LHCN-M2 (cell line): Measurements from ENCODE around the gene SCG3. TPM values are rescaled to one million over a fixed set of nuclear protein-coding genes. Genes with fewer than 3 reads are reported as not detected.

Source experiments
- DNase-seq: peaks from one replicate; pipeline ENCODE4 v3.0.0-alpha.2; 2012; ENCODE audit warnings: low read depth
- total RNA-seq: library from RNA; depleted of rRNA; stranded (reverse); fragments of >200 nt; gene quantifications from 2 replicates; pipeline ENCODE4 v1.2.3, GENCODE V29; 2014

The SCG3 gene
- total RNA-seq, 1 experiment from 2014 or later: not detected

DNA sequence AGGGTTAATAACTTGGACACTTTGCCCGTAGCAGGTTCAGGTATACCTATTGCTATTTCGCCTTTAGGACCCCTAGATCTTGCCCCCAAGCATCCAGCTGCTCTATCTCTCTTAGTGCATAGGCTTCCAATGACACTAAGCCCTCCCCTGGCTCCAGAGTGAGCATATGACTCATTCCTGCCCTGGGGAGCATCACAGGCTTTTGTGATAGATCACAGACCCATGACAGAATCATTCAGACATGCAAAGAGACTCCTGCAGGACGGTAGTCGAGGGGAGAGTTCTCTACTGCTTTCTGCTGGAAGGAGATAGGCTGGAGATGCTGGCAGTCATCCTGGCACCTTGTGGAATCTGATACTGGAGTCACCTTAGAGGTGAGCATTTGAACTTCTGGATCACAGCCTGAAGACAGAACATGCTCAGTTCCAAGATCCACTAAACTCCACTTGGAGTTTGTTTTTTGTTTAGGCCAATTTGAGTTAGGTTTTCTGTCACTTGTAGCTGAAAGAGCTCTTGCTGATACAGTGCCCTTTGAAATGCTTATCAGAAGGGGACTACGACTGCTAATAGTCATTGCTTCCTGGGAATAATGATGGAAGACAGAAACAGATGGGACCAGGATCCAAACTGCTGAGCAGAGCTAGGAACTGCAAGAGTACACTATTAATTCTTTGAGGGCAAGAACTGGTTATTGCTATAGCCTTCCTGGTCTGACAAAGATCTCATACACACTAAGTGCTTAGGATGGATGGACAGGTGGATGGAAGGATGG is 45.2 kb downstream of the SCG3 start:
- DNase-seq: peak; percentile 82

DNA sequence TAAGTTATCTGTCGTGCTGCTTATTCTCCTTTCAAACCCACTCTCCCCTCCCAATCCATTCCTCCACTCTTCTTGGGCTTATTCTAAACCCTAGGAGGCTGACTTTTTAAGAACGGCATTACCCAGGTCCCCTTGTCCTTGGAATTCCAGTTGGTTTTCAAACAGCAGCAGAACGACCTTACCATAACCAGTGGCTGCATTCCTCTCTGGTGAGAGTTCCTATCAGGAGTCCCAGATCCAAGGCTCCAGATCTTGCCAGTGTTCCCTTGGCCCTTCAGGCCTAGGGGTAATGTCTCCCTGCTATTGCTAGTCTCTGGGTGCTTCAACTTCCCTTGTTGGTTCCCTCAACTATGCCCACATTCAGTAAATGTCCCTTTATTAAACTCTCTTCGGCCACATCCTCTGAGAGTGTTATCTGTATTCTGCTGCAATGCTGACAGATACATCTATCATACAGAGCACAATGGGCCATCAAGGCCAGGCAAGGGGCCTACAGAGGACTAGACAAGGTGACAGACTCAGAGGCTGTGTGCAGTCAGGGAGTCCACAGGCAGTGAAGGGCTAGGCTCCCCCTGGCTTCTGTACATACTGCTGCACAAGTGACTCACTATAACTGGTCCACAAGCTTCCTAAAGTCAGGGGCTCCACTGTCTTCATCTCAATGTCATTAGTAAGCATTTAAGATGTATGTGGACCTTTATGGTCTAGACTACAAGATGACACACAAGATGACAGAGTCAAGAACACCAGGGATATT is 46.0 kb downstream of the SCG3 start:
- peak; percentile 22 for DNase-seq

DNA sequence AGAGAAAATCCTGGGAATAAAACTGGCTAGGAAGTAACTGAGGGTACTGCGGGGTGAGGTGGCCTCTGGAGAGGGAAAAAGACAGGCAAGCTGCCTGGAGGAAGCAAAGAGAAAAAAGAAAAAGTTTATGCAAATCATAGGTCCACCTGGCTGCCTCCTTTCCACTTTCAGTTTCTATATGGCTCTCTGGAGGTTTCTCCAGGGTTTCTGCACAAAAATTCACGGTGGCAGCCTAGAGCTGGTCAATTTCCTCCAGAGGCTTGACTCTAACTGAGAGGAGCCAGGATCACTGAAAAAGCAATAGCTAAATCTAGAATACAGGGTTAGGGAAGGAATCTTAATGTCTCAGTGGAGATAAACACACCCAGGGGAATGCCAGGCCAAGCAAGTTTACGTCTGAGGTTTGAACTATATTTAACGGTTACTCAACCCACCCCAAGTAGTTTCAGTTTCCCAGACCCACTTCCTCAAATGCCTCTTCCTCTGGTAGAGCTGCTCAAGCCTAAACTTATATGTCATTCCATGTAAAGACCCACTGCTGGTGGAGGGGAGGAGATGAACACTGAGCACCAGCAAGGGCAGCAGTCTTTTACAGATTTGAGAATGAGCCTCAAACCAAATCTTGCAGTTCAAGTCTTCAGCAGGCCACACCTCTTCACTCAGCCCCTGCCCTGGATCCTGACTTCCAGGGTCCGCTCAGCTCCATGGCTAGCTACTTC is 50.4 kb downstream of the SCG3 start:
- DNase-seq: no peak

DNA sequence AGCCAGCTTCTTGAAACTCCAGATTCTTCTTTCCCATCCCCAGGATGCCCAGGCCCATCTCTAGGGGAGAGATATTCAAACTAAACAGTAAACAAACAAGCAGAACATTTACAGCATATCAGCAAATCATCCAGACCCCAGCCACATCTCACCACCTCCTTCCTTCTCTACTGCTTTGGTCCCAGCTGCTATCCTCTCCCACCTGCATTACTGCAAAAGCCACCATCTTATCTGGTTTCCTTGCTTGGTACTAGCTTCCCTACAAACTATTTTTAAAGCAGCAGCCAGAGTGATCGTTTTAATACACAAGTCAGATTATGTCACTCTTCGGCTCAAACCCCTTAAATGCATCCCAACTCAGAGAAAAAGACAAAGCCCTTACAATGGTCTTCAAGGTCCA is 51.3 kb downstream of the SCG3 start:
- no peak for DNase-seq

DNA sequence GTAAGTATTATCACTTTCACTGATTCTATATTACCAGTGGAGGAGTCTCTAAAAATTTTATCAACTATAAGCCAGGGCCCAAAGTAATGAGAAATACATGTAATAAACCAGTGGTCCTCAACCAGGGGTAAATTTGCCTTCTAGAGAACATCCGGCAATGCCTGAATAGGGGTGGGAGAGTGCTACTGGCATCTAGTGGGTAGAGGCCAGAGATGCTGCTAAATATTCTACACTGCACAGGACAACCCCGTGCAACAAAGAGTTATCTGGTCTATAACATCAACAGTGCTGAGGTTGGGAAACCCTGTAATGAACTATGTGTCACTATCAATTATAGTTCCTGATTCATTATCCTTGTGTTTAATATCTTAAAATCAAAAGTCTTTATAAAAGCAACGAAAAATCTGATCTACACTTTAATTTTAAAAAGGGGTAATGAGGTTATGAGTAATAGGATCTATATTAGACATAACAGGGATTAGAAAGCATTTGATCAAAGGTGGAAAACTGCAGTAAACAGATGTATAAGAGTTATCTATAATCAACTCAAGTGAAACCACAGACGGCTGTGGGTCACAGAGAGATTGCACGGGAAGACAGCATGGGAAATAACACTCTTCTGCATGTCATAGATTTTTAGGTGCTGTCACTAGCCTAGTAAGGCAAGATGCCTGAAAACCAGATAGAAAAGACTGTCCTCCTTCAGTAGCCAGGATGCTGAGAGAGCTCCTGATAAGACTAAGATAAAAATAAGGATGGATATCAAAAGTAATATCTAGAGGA is 54.1 kb downstream of the SCG3 start:
- no peak for DNase-seq

DNA sequence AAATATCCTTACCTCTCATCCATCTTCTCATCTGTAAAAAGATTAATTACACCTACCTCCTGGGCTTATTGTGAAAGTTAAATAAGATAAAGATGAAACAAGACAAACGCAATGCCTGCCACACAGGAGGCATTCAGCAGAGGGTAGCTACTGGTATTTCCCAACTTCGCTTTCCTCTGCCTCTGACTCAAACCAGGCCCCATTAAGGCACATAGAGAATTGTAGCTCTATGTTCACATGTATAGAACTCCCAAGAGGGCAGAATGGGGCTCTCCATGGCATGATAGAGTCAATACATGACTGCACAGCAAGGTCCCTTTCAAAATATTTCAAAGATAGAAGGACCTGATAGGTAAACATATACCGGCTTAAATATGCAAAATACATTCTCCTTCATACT is 54.8 kb downstream of the SCG3 start:
- DNase-seq: no peak

DNA sequence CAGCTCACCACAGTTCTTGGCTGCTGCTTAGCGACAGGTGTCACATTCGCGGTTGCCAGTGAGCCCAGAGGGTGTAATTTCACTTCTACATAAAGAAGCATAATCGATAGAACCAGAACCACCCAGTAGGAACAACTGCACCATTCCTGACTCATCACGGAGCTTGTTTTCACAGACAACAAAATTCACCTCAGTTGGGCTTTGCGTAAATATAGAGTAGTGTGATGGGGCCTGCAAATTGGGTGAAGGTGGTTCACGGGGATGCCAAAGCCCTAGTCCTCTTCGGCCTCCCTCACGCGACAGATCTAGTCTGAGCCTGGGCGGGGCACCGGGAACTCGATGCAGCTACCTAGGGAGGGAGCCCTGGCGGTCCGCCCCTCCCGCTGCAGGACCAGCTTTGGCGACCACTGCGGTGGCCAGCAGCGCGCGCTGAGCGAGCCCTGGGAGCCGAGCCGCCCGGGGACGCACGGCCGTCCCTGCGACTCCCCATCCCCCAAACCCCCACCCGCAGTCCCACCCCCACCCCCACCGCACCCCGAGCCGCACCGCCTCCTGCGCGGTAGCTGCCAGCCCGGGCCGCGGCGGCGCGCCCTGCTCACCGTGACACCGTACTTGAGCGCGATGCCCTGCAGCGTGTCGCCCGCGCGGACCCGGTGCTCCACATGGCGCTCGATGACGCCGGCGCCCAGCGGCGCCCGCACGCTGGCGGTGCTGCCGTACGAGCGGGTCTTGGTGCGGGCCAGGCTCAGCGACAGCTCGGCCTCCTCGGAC is 55.6 kb downstream of the SCG3 start:
- DNase-seq: no peak

DNA sequence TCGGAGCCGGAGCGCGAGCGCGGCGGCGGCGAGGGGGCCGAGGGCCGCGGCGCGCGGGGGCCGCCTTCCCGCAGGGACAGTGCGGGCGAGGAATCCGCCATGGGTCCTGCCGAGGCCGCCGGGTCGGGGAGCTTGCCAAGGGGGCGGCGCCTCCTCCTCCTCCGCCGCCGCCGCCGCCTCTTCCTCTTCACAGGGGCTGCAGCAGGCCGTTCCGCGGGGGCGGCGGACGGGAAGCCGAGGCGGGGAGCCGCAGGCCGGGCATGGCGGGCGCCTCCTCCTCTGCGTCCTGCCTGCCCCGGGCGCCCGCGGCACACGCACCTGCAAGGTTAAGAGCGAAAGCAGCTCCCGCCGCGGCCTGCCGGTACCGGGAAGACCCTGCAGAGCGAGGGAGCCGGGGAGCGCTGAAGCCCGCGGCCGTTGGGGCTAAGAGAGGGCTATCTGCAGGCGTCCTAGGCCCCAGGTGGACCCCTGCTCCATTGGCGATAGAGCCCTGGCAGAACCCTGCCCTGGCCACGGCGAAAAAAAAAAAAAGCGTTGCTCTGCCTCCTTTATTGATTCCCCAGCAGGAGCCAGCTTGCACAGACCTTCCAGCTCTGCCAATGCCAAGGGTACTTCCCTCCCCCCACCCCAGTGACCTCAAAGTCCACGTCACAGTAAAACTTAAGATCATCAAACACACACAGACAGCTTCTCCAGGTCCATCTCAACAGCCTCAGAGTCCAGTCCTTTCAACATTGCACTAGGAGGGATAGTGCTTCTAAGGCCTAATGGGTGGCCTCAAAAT is 56.4 kb downstream of the SCG3 start, which contains the start of gene LYSMD2:
TSS of gene LYSMD2 (minus strand) at position 134 of the 784 bp plus-strand sequence. CDS start at position 101, 33 bp downstream.
- DNase-seq: no peak

DNA sequence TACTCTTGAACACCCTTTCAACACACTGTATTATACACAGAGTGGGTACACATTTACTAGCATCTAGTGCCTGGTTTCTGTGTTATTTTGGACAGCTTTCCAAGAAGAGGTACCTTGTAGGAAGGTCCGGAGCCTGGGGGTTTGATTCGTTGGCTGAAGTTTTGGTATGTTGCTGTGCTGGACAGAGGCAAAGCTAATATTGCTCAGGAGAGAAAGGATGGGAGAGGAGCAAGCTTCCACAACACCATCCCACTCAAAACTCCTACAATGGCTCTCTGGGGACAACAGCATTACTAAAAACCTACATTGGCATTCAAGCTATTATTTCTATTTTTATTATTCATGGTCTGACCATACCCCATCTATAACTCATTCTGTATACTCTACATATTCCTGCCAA is 57.2 kb downstream of the SCG3 start:
- DNase-seq: no peak

DNA sequence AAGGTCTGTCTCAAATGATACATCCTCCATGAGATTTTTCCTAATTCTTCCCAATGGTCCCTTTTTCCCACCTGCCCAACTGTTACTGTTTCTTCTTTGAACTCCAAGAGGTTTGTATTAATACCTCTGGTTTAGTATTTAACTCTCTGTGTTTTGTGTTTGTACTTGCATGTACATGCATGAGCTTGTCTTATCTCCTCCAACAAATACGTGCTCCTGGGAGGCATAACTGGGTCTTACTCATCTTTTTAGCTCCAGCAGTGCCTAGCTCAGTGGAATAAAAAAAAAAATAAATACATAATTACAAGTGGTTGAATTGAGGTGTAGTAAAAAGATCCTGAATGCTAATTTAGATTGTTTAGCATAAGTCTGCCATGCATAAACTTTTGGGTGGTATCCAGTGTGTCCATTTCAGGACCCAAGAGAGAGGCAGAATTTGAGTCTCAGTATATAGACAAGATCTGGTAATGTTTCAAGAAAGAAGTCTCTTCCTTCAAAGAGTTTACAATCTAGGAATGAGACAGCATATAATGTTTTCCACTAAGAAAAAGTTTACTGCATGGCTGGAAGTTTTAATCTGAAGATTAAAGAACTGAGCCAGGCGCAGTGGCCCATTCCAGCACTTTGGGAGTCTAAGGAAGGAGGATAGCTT is 57.9 kb downstream of the SCG3 start:
- no peak for DNase-seq

DNA sequence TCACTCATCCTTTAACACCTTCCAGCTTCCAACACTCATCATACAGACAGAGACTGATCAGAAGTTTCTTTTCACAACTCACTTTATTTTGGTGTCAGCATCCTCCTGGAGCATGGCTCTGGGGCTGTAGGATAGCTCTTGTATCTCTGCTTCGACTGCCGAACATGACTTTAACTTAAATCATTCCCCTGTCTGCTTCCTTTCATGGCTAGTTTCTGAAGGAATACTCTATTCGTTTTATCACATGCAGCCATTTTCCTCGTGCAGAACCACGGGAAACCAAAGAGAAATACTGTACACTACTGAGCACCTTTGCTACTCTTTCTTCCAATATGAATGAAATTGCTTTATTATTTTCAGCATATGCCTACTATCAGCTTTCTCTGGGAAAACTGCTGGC is 68.0 kb downstream of the SCG3 start:
- DNase-seq: no peak

DNA sequence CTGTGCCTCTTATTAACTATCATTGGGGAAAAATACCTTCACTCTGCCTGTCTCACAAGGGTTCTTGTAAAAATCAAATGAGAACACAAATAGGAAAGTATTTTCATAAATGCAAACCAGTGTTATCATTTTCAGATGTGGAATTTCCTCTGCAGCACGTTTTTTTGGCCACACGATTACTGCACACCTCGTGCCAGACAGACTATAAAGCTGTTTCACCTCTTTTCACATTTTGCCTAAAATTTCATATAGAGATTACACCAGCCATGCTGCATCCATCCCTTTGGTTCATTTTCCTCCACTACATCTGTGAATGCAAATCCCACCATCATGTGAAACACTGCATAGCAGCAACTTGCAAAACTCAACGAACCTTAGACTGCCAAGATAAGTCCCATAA is 68.9 kb downstream of the SCG3 start:
- DNase-seq: no peak

DNA sequence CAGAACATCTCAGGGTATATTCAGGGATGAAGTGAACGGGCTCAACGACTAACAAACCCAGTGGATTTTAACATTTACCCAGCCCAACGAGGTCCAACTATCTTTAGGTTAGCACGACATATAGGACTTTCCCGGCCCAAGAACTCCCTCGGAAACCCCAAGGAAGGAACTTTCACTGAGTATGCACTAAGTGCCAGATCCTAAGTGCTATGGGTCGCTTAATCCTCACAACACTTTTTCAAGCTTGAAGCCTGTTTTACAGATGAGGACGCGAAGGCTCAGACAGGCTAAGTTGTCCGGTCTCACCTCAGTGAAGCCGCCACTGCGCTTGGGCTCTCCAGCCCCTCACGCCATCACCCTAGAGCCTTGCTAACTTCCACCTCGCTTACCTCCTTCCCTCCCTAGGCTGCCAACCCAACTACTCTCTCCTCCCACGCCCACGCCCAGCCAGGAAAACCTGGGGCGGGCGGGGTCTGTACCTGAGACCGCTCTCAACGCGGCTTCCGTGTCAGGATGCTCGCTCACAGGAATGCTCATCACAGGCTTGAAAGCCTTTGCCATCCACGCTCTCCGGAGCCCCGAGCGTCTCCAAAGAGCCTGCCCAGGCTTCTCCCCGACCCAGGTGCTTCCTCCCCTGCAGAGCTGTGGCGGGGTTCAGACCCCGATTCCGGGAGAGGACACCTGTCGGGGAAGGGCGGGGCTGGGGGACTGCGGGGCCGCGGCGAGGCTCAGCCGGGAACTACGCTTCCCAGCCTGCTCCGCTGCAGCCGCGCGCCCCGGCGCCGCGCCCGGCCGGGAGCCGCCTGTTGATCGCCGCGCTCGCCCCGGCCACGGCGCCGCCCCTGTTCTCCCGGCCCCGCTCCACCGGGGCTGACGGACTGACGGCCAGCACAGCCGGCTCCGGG is 69.7 kb downstream of the SCG3 start, which contains the start of gene TMOD2:
TSS of gene TMOD2 (plus strand) at position 806 of the 905 bp plus-strand sequence. CDS start 14,845 bp downstream, outside the sequence.
- peak; percentile 18 for DNase-seq

DNA sequence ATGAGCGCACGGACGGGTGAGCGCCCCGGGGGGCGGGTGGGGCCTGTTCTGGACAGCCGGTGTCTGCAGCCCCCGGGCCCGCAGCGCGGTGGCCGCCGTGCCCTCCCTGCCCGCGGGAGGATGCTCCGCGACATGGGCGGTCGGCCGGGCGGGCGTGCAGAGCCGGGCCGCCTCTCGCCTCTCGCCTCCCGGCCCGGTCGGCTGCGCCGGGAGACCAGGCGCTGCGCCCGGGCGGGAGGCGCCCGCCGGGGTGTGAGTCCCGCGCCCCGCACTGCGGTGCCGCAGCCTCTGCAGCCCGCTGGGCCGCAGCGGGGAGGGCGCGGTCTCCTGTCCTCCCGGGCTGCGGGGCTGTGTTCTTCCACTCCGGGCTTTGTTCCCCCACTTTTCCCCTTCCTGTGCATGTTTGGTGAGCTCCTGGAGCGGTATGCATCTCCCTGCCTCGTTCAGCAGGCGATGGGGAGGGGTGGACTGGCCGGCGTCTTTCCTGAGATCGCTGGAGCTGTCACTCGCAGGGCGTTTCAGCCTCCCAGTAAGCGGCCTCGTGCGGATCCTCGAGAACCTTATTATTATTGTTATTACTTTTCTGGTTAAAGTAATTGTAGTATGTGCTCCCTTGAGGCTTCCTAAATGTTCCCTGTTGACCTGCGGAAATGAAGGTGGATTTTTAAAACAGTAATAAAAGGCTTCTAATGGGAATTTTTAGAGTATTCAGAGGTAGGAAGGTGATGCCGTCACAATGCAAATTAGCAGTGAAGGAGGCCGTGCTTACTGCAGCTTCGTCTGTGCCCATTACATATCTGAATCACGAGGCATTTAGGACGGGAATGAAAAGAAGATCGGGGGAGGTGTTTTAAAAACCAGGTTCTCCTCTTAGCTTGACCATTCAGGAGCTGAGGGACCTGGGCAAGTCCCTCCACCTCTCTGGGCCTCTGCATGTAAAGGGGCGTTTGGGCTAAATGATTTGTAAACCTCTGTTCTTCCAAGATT is 70.7 kb downstream of the SCG3 start:
- peak; percentile 30 for DNase-seq

DNA sequence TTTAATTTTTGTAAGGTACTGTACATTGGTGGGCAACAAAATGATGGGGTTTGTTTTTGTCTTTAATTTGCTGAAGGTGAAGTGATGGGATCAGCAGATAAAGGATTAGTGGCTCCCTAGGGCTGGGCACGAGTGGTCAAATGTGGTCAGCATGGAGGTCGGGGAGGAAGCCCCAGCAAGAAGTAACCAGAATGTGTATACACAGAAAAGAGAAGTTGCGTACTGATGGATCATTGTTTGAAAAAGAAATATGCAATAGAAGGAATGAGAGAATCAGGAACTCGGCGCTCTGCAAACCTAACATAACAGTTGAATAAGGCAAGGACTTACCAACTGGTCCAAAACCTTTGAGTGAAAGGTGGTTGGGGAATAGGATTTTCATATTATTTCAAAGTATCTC is 71.6 kb downstream of the SCG3 start:
- DNase-seq: no peak

DNA sequence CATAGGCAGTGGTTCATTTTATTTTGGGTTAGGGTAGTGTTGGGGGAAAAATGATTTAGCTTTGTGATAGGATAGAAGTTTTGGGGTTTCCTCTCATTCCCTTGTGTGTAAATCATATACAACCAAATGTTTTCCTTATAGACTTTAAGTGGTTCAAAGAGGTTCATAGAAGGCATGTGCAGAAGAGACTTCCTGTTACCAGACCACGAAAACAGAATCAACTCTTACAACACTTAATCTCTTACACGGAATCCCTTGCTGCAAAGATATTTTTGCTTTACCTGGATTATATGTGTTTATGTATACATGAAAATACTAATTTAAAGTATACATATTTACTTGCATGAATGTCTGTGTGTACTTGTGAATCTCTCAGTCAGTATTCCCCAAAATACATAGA is 73.0 kb downstream of the SCG3 start:
- DNase-seq: no peak

DNA sequence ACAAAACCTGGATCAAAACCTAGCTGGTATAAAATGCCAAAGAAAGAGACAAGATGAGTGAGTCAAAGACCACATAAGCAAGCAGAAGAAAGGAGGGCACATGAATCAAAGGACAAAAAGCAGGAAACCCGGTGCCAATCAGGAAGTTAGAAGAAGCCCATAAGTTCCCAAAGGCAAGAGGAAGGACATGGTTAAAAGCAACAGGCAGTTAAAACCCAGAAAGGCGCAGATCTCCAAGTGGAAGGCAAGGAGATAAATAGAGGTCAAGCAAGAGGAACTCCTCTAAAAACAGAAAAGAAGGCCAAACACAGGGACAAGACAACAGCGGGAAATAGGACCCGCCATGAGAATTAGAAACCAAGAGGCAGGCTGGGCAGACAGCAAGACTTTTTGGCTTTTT is 74.5 kb downstream of the SCG3 start:
- no peak for DNase-seq
